DND-41 (cell line): Measurements from ENCODE around the gene FBXL22.

Source experiments
- ATAC-seq: fragments of 200-7000 bp; cut with Tn5 transposase; 3 replicates; pipeline ENCODE4 v1.9.1; 2021; ENCODE audit warnings: low read depth; ENCODE audit not compliant: insufficient read depth
- DNase-seq: peaks from one replicate; pipeline ENCODE4 v3.0.0-alpha.2; 2020
- H2AFZ ChIP-seq: 2 replicates; pipeline ENCODE4 v1.6.0; 2012; ENCODE audit warnings: low read depth, low read length
- H3K27ac ChIP-seq: 2 replicates; pipeline ENCODE4 v1.5.1; 2012; ENCODE audit warnings: low read length, inconsistent platforms
- H3K27me3 ChIP-seq: fragments of 200-600 bp; sonication (generic); 2 replicates; pipeline ENCODE4 v1.6.0; 2012; ENCODE audit warnings: low read length, mild to moderate bottlenecking, inconsistent platforms; ENCODE audit not compliant: insufficient read depth, poor library complexity
- H3K36me3 ChIP-seq: 2 replicates; pipeline ENCODE4 v1.5.1; 2012; ENCODE audit warnings: low read length, inconsistent platforms; ENCODE audit not compliant: insufficient read depth
- H3K4me1 ChIP-seq: 2 replicates; pipeline ENCODE4 v1.5.1; 2012; ENCODE audit warnings: mild to moderate bottlenecking, low read length; ENCODE audit not compliant: insufficient read depth
- H3K4me2 ChIP-seq: 2 replicates; pipeline ENCODE4 v1.6.0; 2012; ENCODE audit warnings: mild to moderate bottlenecking, moderate library complexity, low read length, inconsistent platforms; ENCODE audit not compliant: insufficient read depth
- H3K4me3 ChIP-seq, 2 experiments: fragments of 200-600 bp in 1 of 2; shearing (Covaris generic) in 1 of 2; 2 replicates each; pipeline ENCODE4 v1.5.1; 2012 to 2016; ENCODE audit warnings: inconsistent platforms in 2 of 2, low read length in 2 of 2, mild to moderate bottlenecking in 2 of 2, low read depth in 1 of 2, moderate library complexity in 1 of 2
- H3K79me2 ChIP-seq: 2 replicates; pipeline ENCODE4 v1.6.0; 2012; ENCODE audit warnings: low read length, inconsistent platforms; ENCODE audit not compliant: insufficient read depth
- H3K9ac ChIP-seq: 2 replicates; pipeline ENCODE4 v1.6.0; 2012; ENCODE audit warnings: low read depth, mild to moderate bottlenecking, inconsistent platforms, low read length, moderate library complexity
- H3K9me3 ChIP-seq: 2 replicates; pipeline ENCODE4 v1.5.1; 2012; ENCODE audit warnings: low read length, moderate library complexity, mild to moderate bottlenecking, inconsistent platforms; ENCODE audit not compliant: insufficient read depth, severe bottlenecking
- H4K20me1 ChIP-seq: 2 replicates; pipeline ENCODE4 v1.6.0; 2012; ENCODE audit warnings: low read length; ENCODE audit not compliant: insufficient read depth
- CTCF ChIP-seq: IDR thresholded peaks from 2 replicates; pipeline ENCODE4 v1.5.1; 2012; ENCODE audit warnings: borderline replicate concordance, low read length, moderate library complexity, mild to moderate bottlenecking; ENCODE audit not compliant: poor library complexity, severe bottlenecking; ENCODE audit errors: extremely low read depth
- EZH2 ChIP-seq: IDR thresholded peaks from 3 replicates; pipeline ENCODE4 v1.6.1; 2012; ENCODE audit warnings: borderline replicate concordance, low read depth, mild to moderate bottlenecking, moderate library complexity, low read length, inconsistent platforms; ENCODE audit not compliant: severe bottlenecking

FBXL22 gene

GRCh38 chr15:63554337-63554927, 42.8 kb upstream of the FBXL22 start:
- H3K4me1 ChIP-seq, result no peaks in the 10 kb centered on the region
- H3K4me2 ChIP-seq, result no peak overlapping the region
- H2AFZ ChIP-seq, result no peak overlapping the region
- no peak for TF ChIP-seq EZH2
- TF ChIP-seq CTCF, result no peak
- no peaks in the 10 kb centered on the region for H3K9me3 ChIP-seq
- H3K79me2 ChIP-seq, result 0 out of 2 replicates have a peak, but pooled peaks cover 1% of the 10 kb centered on the region
- peaks cover 18% of the 10 kb centered on the region for H3K36me3 ChIP-seq
- H3K4me3 ChIP-seq, result no peak overlapping the region
- H3K27ac ChIP-seq, result no peak overlapping the region
- H4K20me1 ChIP-seq, result no peaks in the 10 kb centered on the region
- DNase-seq, result no peak
- no peak for ATAC-seq
- no peaks in the 10 kb centered on the region for H3K27me3 ChIP-seq
- H3K9ac ChIP-seq, result no peak overlapping the region

DNA sequence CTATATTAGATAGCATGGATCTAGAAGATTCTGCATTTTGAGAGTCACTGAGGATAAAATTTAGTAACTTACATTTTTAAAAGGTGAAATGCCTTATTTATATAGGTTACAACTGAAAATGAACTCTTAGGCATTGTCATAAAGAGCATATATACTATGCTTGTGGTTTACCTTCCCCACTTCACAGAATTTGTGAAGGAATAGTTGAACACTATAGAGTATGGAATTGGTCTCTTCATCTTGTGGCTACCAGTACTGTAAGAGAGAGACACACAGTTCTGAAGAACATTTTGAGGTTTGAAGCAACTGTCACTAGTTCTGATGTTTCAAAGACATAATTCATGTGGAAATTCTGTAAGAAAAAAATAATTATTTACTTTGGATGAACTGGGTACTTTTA, 41.7 kb upstream of the FBXL22 start:
- no peaks in the 10 kb centered on the region for H4K20me1 ChIP-seq
- TF ChIP-seq CTCF, result no peak
- no peak for TF ChIP-seq EZH2
- DNase-seq, result no peak
- no peak overlapping the region for H2AFZ ChIP-seq
- H3K27ac ChIP-seq, result no peak overlapping the region
- H3K4me1 ChIP-seq, result no peaks in the 10 kb centered on the region
- H3K36me3 ChIP-seq, result peaks cover 25% of the 10 kb centered on the region
- H3K79me2 ChIP-seq, result 0 out of 2 replicates have a peak, but pooled peaks cover 1% of the 10 kb centered on the region
- H3K4me3 ChIP-seq, result no peak overlapping the region
- H3K9me3 ChIP-seq, result no peaks in the 10 kb centered on the region
- ATAC-seq, result peak; percentile 74
- no peak overlapping the region for H3K9ac ChIP-seq
- H3K4me2 ChIP-seq, result no peak overlapping the region
- no peaks in the 10 kb centered on the region for H3K27me3 ChIP-seq

DNA sequence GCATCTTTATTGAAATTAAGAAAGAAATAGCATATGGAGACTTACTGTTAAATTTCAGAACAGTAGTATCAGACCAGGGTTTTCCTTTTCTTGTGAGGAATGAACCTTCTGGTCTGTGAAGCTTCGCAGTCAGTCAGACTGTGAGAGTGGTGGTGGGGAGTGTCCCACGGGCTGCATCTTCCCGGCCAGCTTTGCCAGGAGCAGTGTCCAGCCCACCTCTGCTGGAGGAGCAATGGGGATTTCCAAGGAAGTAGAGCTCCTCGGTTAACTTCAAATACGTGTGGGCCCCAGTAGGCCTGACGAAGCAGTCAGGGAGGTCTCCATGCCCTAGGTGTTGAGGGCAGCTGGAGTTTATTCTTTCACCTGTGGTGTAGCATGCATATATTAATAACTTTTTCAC, 40.9 kb upstream of the FBXL22 start:
- H3K4me1 ChIP-seq, result no peaks in the 10 kb centered on the region
- peaks cover 33% of the 10 kb centered on the region for H3K36me3 ChIP-seq
- DNase-seq (no peak), ATAC-seq (no peak)
- no peak overlapping the region for H3K4me2 ChIP-seq
- H4K20me1 ChIP-seq, result no peaks in the 10 kb centered on the region
- TF ChIP-seq CTCF, result no peak
- no peaks in the 10 kb centered on the region for H3K9me3 ChIP-seq
- H3K9ac ChIP-seq, result no peak overlapping the region
- no peak overlapping the region for H3K4me3 ChIP-seq
- H2AFZ ChIP-seq, result no peak overlapping the region
- H3K27me3 ChIP-seq, result no peaks in the 10 kb centered on the region
- no peak overlapping the region for H3K27ac ChIP-seq
- 0 out of 2 replicates have a peak, but pooled peaks cover 1% of the 10 kb centered on the region for H3K79me2 ChIP-seq
